ENCODE results near the gene MRPS18B.

MRPS18B gene

DNA sequence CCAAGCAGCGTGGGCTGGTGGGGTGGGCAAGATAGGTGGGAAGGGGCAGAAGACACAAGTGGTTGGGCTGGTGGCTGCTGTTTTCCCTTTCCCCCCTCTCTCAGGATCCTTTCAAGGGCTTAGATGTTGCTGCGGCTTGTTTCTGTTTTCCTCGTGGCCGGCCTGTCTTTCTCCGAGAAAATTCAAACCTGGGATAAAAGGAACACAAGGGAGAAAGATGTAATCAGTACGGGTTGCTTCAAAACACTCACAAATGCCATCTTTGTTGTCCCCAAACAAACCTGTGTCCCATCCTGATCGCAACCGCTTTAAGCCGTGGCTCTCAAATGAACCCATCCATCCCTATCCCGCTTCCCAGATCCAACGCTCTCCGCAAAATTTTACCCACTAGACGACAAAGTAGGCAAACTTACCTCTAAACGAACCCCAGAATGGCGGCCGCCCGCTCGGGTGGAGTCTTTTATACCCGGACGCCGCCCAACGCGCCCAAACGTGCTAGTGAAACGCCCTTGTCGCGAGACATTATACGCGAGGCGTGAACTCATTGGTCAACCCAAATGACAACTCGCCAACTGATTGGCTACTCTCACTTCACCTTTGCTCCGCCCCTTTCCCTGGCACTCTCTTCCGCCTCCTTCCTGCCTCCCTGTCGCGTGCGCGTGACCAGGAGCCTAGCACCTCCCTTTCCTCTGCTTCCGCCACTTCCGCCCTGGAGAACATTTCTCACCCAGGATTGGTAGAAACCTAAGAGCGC lies 652 bp upstream of the MRPS18B start, which contains the start of gene PPP1R10:
TSS of gene PPP1R10 (minus strand) at position 433 of the 754 bp plus-strand sequence. CDS start 7,299 bp downstream, outside the sequence.
- TF ChIP-seq, protein P1, sequence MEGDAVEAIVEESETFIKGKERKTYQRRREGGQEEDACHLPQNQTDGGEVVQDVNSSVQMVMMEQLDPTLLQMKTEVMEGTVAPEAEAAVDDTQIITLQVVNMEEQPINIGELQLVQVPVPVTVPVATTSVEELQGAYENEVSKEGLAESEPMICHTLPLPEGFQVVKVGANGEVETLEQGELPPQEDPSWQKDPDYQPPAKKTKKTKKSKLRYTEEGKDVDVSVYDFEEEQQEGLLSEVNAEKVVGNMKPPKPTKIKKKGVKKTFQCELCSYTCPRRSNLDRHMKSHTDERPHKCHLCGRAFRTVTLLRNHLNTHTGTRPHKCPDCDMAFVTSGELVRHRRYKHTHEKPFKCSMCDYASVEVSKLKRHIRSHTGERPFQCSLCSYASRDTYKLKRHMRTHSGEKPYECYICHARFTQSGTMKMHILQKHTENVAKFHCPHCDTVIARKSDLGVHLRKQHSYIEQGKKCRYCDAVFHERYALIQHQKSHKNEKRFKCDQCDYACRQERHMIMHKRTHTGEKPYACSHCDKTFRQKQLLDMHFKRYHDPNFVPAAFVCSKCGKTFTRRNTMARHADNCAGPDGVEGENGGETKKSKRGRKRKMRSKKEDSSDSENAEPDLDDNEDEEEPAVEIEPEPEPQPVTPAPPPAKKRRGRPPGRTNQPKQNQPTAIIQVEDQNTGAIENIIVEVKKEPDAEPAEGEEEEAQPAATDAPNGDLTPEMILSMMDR (IDR thresholded peaks at IDR 0.05; ENCODE audit: insufficient read depth, low read length, missing control alignments) = no peak

DNA sequence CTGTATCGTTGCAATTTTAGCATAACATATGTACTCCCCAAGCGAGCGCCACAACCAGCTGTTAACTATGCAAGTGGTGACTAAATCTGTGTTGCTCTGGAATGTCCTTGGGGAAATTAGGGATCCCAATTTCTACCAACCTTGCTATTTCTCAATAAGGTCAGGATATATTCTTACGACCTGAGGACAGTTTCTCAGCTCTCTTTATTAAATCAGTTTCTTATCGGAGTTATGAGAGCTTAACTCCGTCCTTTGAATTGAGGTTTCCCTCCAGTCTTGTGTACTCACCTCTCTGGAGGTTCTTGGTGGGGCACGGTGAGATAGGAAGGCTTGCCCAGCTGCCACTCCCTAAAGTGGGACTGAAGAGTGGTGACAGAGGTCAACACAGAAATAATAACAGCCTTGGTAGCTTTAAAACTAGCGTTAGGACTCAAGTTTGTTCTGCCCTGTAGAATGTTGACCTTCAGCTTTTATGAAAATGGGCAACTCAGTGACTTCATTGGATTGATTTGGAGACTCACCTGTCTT lies 694 bp downstream of the MRPS18B start:
- ChIA-PET CTCF (interaction anchor here (1.0 to 1.9 kb wide), 10 partner anchors 8 to 469 kb away, joined by 3 to 8 read pairs (median 3); partner anchors contain the start of genes ATAT1 and DHX16), POLR2A (interaction anchor here (1.0 to 1.3 kb wide), 2 partner anchors 8 to 54 kb away, joined by 4 to 6 read pairs; partner anchors contain the start of genes ATAT1 and DHX16)
- DNase-seq (ENCODE audit: low read depth, low spot score) = no peak
- peak overlapping the region; percentile 78 for H3K4me3 ChIP-seq (ENCODE audit: low read depth, low read length)
- TF ChIP-seq, protein P1 (IDR thresholded peaks at IDR 0.05; ENCODE audit: insufficient read depth, low read length, missing control alignments) = no peak

More for the DNA sequence above, 652 bp upstream of the MRPS18B start, which contains the start of gene PPP1R10:
- POLR2A ChIA-PET = interaction anchor here (0.6 to 1.3 kb wide), 6 partner anchors 12 to 104 kb away, joined by 3 to 6 read pairs (median 4); partner anchors contain the start of genes DHX16, MDC1 and PRR3
- CTCF ChIA-PET = interaction anchor here (1.0 to 1.8 kb wide), 3 partner anchors 10 to 55 kb away, joined by 3 to 8 read pairs (median 3); partner anchors contain the start of genes ATAT1 and DHX16
- peak; percentile 99 for DNase-seq (ENCODE audit: low read depth, low spot score)
- H3K4me3 ChIP-seq (ENCODE audit: low read depth, low read length) = peak within 1 kb of the TSS; percentile 99

DNA sequence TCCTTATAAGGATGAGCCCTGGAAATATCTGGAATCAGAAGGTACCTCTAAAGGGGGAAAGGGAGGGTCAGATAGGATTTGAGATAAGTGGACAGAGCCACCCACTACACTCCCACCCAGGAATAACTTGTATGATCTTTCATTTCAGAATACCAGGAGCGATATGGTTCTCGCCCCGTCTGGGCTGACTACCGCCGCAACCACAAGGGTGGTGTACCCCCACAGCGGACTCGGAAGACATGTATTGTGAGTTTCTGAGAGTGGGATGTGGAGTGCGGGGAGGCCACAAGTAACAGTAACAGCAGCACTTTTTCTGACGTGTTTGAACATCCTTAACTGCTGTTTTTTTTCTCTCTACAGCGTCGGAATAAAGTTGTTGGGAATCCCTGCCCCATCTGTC lies 1.9 kb downstream of the MRPS18B start:
- DNase-seq (ENCODE audit: low read depth, low spot score) = no peak
- TF ChIP-seq, protein P1 (IDR thresholded peaks at IDR 0.05; ENCODE audit: insufficient read depth, low read length, missing control alignments) = no peak
- CTCF ChIA-PET = interaction anchor here (1.6 to 1.9 kb wide), 2 partner anchors 11 to 15 kb away, joined by 5 to 6 read pairs; no protein-coding TSS in a partner anchor
- POLR2A ChIA-PET = no interaction called here
- H3K4me3 ChIP-seq (ENCODE audit: low read depth, low read length) = no peak overlapping the region

DNA sequence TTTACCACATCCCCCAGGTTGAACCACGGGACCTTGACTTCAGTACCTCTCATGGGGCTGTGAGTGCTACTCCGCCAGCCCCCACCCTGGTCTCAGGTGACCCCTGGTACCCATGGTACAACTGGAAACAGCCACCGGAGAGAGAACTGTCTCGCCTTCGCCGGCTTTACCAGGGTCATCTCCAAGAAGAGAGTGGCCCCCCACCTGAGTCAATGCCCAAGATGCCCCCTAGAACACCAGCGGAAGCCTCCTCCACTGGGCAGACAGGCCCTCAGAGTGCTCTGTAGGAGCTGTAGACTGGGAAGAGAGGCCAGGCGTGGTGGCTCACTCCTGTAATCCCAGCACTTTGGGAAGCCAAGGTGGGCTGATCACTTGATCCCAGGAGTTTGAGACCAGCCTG lies 7.9 kb downstream of the MRPS18B start:
- no peak for DNase-seq (ENCODE audit: low read depth, low spot score)
- TF ChIP-seq, protein P1 (IDR thresholded peaks at IDR 0.05; ENCODE audit: insufficient read depth, low read length, missing control alignments) = no peak
- ChIA-PET CTCF (interaction anchor here (1.1 to 2.1 kb wide), 4 partner anchors 8 to 97 kb away, joined by 4 to 8 read pairs (median 4); partner anchors contain the start of genes MRPS18B and PPP1R10), POLR2A (interaction anchor here (0.7 to 1.2 kb wide), 3 partner anchors 11 to 96 kb away, joined by 3 read pairs; no protein-coding TSS in a partner anchor)
- no peak overlapping the region for H3K4me3 ChIP-seq (ENCODE audit: low read depth, low read length)

DNA sequence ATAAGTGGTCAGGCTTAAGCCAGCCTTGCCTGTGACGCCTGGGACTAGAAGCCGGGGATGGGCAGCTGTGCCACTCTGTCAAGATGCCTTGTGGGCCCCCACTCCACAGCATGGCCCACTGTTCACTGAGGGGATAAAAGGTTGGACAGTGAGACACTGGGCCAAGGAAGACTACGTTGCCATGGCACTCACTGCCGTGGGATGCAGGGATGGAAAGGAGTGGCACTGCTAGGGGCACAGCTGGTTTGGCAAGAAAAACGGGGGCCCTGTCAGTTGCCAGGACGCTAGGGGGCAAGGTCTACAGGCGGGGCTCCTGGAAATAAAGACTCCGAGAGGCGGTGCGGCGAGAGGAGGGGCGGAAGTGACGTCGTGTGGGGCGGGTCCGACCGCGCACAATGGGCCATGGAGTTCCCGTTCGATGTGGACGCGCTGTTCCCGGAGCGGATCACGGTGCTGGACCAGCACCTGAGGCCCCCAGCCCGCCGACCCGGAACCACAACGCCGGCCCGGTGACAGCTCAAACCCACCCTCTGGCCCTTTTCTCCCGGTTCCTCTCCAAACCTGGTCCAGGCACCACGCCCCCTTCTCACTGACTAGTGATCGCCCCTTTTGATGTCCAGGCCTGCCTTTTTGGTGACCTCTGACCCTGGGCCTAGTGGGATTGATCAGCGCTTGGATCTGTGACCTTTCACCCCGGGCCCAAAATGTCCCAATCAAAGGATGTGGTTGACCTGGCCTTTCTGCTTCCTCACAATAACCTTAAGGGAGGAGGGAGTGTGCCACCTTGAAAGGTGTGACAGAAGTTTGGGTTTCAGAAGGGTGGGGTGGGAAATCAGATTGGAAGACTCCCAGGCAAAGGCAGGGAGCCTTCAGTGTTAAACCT lies 9.1 kb downstream of the MRPS18B start, which contains the start of gene ATAT1:
TSS of gene ATAT1 (plus strand) at position 391 of the 883 bp plus-strand sequence.
- TF ChIP-seq, protein P1 (IDR thresholded peaks at IDR 0.05; ENCODE audit: insufficient read depth, low read length, missing control alignments) = peak; percentile 35
- peak within 1 kb of the TSS; percentile 82 for H3K4me3 ChIP-seq (ENCODE audit: low read depth, low read length)
- DNase-seq (ENCODE audit: low read depth, low spot score) = no peak
- POLR2A ChIA-PET = interaction anchor here (0.7 to 1.2 kb wide), 4 partner anchors 9 to 95 kb away, joined by 3 to 4 read pairs (median 3); no protein-coding TSS in a partner anchor
- CTCF ChIA-PET = interaction anchor here (1.0 to 2.1 kb wide), 5 partner anchors 9 to 96 kb away, joined by 3 to 8 read pairs (median 4); partner anchors contain the start of genes DHX16, MRPS18B and PPP1R10

All from AG04449 (cell line).